ENCODE measurements around the gene USO1.
"Not testable (repeated sequence)": the region's sequence is repeated elsewhere in the genome, so short reads cannot be mapped to it uniquely, and the experiment has no call there.

The USO1 gene

GRCh38 chr4:75821966-75822365, 97.6 kb downstream of the USO1 start:
- Mint-ChIP-seq H3K27me3 (no peaks in the 10 kb centered on the region), H3K27ac (no peak overlapping the region), H3K36me3 (ENCODE audit: low read depth) (no peaks in the 10 kb centered on the region), H3K4me3 (no peak overlapping the region), H3K4me1 (ENCODE audit: low read depth) (peaks cover 4% of the 10 kb centered on the region), H3K9me3 (no peaks in the 10 kb centered on the region)
- DNase-seq: no peak

- Mint-ChIP-seq H3K9me3 (no peaks in the 10 kb centered on the region), H3K4me3 (no peak overlapping the region), H3K36me3 (ENCODE audit: low read depth) (no peaks in the 10 kb centered on the region), H3K27me3 (no peaks in the 10 kb centered on the region), H3K4me1 (ENCODE audit: low read depth) (peaks cover 4% of the 10 kb centered on the region), H3K27ac (no peak overlapping the region)
- no peak for DNase-seq
Observed at GRCh38 chr4:75822416-75822815, 98.0 kb downstream of the USO1 start.

GRCh38 chr4:75823812-75824211, 99.4 kb downstream of the USO1 start:
- Mint-ChIP-seq H3K4me3 (no peak overlapping the region), H3K27me3 (no peaks in the 10 kb centered on the region), H3K36me3 (ENCODE audit: low read depth) (no peaks in the 10 kb centered on the region), H3K27ac (no peak overlapping the region), H3K4me1 (ENCODE audit: low read depth) (peaks cover 4% of the 10 kb centered on the region), H3K9me3 (no peaks in the 10 kb centered on the region)
- no peak for DNase-seq

DNA sequence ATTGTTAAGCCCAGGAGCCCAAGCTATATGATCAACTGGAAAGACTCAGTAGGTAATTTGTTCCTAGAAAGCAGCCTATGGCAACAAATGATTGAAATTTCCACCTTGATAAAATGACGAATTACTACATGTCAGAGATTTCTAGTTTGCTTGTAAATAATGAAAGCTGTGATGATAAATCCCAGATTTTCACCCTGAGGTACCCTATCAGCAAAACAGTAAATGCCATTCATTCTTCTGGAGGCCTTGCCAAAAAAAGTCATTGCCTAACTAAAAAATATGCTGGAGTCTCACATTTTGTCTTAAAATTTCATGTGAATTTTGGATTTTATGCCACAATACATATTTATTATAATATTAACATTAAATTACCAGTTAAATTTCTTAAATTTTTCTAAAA, 106.5 kb downstream of the USO1 start:
- Mint-ChIP-seq H3K27me3 (peaks cover 6% of the 10 kb centered on the region), H3K36me3 (ENCODE audit: low read depth) (no peaks in the 10 kb centered on the region), H3K4me3 (no peak overlapping the region), H3K27ac (no peak overlapping the region), H3K4me1 (ENCODE audit: low read depth) (no peaks in the 10 kb centered on the region), H3K9me3 (no peaks in the 10 kb centered on the region)
- no peak for DNase-seq

- H3K27me3 Mint-ChIP-seq: peaks cover 6% of the 10 kb centered on the region
- no peaks in the 10 kb centered on the region for H3K4me1 Mint-ChIP-seq (ENCODE audit: low read depth)
- no peak overlapping the region for H3K27ac Mint-ChIP-seq
- H3K9me3 Mint-ChIP-seq: no peaks in the 10 kb centered on the region
- DNase-seq: no peak
- no peaks in the 10 kb centered on the region for H3K36me3 Mint-ChIP-seq (ENCODE audit: low read depth)
- no peak overlapping the region for H3K4me3 Mint-ChIP-seq
Observed at GRCh38 chr4:75831856-75832405, 107.6 kb downstream of the USO1 start.

- DNase-seq: no peak
- Mint-ChIP-seq H3K27ac (no peak overlapping the region), H3K9me3 (no peaks in the 10 kb centered on the region), H3K4me3 (no peak overlapping the region), H3K36me3 (ENCODE audit: low read depth) (no peaks in the 10 kb centered on the region), H3K4me1 (ENCODE audit: low read depth) (no peaks in the 10 kb centered on the region), H3K27me3 (peaks cover 6% of the 10 kb centered on the region)
Observed at GRCh38 chr4:75834095-75834771, 109.9 kb downstream of the USO1 start.

DNA sequence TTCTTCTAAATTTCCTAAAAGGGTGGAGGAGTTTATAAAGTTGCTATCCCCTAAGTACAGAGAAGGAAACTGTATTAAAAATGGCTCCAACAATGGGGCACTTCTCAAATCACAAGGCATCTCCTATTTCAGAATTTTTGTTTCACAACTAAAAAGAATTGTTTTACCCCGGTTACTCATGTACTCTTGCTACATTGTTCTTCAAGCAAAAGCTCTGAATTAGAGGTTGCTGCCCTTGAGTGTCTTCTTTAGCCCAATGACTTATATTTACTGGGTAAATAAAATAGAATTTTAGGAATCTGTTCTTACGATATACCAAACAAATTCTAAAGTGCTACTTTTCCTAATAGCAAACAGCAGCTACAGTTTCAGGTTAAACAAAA, 110.4 kb downstream of the USO1 start:
- H3K27ac Mint-ChIP-seq: no peak overlapping the region
- H3K9me3 Mint-ChIP-seq: no peaks in the 10 kb centered on the region
- no peak for DNase-seq
- H3K4me1 Mint-ChIP-seq (ENCODE audit: low read depth): no peaks in the 10 kb centered on the region
- H3K27me3 Mint-ChIP-seq: peaks cover 6% of the 10 kb centered on the region
- no peaks in the 10 kb centered on the region for H3K36me3 Mint-ChIP-seq (ENCODE audit: low read depth)
- H3K4me3 Mint-ChIP-seq: no peak overlapping the region

GRCh38 chr4:75841641-75842520, 117.5 kb downstream of the USO1 start:
- DNase-seq: no peak
- Mint-ChIP-seq H3K27ac (no peak overlapping the region), H3K4me1 (ENCODE audit: low read depth) (peaks cover 3% of the 10 kb centered on the region), H3K27me3 (no peaks in the 10 kb centered on the region), H3K36me3 (ENCODE audit: low read depth) (no peaks in the 10 kb centered on the region), H3K9me3 (no peaks in the 10 kb centered on the region), H3K4me3 (no peak overlapping the region)

DNA sequence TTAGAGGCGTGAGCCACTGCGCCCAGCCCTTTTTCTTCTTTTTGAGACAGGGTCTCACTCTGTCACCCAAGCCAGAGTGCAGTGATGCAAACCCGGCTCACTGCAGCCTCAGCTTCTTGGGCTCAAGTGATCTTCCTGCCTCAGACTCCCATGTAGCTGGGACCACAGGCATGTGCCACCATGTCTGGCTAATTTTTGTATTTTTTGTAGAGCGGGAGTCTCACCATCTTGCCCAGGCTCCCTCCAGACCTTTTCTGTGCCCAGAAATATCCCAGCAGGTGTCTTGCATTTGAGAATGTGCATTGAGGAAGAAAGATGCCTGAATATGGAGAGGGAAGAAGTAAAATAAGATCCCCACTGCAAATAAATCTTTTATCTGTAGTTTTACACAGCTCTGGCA, 119.2 kb downstream of the USO1 start:
- Mint-ChIP-seq H3K4me3 (no peak overlapping the region), H3K9me3 (no peaks in the 10 kb centered on the region), H3K4me1 (ENCODE audit: low read depth) (peaks cover 5% of the 10 kb centered on the region), H3K36me3 (ENCODE audit: low read depth) (no peaks in the 10 kb centered on the region), H3K27ac (no peak overlapping the region), H3K27me3 (no peaks in the 10 kb centered on the region)
- DNase-seq: no peak

DNA sequence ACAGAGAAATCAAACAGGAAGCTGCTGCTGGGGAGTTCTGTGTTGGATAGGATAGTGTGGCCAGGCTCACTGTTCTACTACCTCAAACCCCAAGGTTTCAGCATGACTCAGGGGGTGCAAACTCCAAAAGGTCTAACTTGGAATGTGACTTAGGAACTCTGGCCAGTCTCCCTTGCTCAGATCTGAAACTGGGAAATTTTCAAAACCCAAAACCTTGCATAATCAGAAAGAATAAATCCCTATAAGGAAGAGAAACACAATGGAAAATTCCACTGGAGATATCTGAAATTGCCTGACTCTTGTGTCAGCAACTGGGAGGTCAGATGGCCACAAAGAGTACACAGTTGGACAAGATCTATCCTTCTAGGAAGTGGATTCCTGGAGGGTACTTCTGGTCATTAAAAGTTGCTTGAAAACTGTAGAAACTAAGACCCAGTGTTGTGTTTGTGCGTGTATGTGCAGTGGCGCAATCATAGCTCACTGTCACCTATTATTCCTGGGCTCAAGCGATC, 119.8 kb downstream of the USO1 start:
- no peaks in the 10 kb centered on the region for H3K36me3 Mint-ChIP-seq (ENCODE audit: low read depth)
- no peak overlapping the region for H3K27ac Mint-ChIP-seq
- peaks cover 11% of the 10 kb centered on the region for H3K4me1 Mint-ChIP-seq (ENCODE audit: low read depth)
- peaks cover under 1% of the 10 kb centered on the region for H3K27me3 Mint-ChIP-seq
- no peak for DNase-seq
- H3K4me3 Mint-ChIP-seq: no peak overlapping the region
- no peaks in the 10 kb centered on the region for H3K9me3 Mint-ChIP-seq

GRCh38 chr4:75845992-75846391, 121.6 kb downstream of the USO1 start:
- H3K9me3 Mint-ChIP-seq: no peaks in the 10 kb centered on the region
- peak overlapping the region; percentile 4 for H3K27ac Mint-ChIP-seq
- peaks cover 5% of the 10 kb centered on the region for H3K27me3 Mint-ChIP-seq
- H3K36me3 Mint-ChIP-seq (ENCODE audit: low read depth): no peaks in the 10 kb centered on the region
- H3K4me1 Mint-ChIP-seq (ENCODE audit: low read depth): peaks cover 15% of the 10 kb centered on the region
- no peak for DNase-seq
- no peak overlapping the region for H3K4me3 Mint-ChIP-seq

- H3K4me1 Mint-ChIP-seq (ENCODE audit: low read depth): peaks cover 15% of the 10 kb centered on the region
- peak; percentile 34 for DNase-seq
- H3K4me3 Mint-ChIP-seq; H3K9me3 Mint-ChIP-seq; H3K36me3 Mint-ChIP-seq (ENCODE audit: low read depth); H3K27me3 Mint-ChIP-seq: not testable (repeated sequence)
- peak overlapping the region; percentile 26 for H3K27ac Mint-ChIP-seq
Observed at GRCh38 chr4:75848171-75848760, 123.9 kb downstream of the USO1 start.

GRCh38 chr4:75848891-75849290, 124.5 kb downstream of the USO1 start:
- H3K4me3 Mint-ChIP-seq: no peak overlapping the region
- peaks cover 10% of the 10 kb centered on the region for H3K27me3 Mint-ChIP-seq
- H3K36me3 Mint-ChIP-seq (ENCODE audit: low read depth): no peaks in the 10 kb centered on the region
- H3K4me1 Mint-ChIP-seq (ENCODE audit: low read depth): peaks cover 15% of the 10 kb centered on the region
- no peak for DNase-seq
- peak overlapping the region; percentile 59 for H3K27ac Mint-ChIP-seq
- no peaks in the 10 kb centered on the region for H3K9me3 Mint-ChIP-seq

GRCh38 chr4:75849461-75849860, 125.1 kb downstream of the USO1 start:
- Mint-ChIP-seq H3K9me3 (no peaks in the 10 kb centered on the region), H3K27me3 (peaks cover 10% of the 10 kb centered on the region), H3K36me3 (ENCODE audit: low read depth) (no peaks in the 10 kb centered on the region), H3K4me3 (no peak overlapping the region), H3K4me1 (ENCODE audit: low read depth) (peaks cover 15% of the 10 kb centered on the region), H3K27ac (peak overlapping the region; percentile 18)
- no peak for DNase-seq

Data from activated T-cell treated with anti-CD3 and anti-CD28 coated beads, Interleukin-2, amount 50 U/mL, for 24 hours (primary cell).